NCI-H226 (cell line): ENCODE data around the gene CUL7.

Experiments
- DNase-seq: peaks from one replicate; pipeline ENCODE4 v3.0.0-alpha.2; 2015

Gene CUL7

DNA sequence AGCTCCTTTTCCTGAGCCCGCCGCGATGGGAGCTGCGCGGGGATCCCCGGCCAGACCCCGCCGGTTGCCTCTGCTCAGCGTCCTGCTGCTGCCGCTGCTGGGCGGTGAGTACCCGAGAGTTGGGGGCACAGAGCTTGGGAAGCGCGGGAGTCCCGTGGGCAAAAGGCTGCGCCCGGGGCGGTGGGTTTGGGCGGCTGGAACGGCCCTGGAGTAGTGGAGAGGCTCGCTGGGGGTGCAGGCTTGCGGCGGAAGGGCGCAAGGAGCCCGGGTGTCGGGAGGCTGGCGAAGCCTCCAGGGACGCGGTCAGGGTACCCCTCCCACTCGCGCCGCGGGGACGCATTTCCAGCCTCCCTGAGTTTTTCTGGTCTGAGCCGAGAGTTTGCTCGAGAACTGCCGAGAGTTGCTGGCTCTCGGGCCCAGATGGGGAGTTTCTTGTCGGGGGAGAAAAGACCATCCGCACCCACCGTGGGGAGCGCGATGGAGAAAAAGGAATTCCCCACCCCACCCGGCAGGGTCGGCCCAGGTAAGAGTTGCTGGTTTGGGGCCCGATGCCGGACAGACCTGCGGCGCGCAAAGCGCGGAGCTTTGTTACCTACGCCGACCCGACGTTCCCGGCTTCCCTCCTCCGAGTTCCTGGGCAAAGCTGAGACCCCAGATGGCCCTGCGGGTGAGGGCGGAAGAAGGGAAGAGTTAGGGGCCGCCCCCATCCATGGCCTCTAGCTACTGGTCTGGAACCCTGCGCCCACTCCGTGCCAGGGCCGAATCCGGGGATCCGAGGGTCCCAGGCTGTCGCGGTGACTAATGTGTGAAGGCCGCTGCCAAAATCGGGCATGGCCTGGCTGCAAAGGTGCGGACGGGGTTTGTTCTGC, 23.0 kb upstream of the CUL7 start:
- peak; percentile 29 for DNase-seq

DNA sequence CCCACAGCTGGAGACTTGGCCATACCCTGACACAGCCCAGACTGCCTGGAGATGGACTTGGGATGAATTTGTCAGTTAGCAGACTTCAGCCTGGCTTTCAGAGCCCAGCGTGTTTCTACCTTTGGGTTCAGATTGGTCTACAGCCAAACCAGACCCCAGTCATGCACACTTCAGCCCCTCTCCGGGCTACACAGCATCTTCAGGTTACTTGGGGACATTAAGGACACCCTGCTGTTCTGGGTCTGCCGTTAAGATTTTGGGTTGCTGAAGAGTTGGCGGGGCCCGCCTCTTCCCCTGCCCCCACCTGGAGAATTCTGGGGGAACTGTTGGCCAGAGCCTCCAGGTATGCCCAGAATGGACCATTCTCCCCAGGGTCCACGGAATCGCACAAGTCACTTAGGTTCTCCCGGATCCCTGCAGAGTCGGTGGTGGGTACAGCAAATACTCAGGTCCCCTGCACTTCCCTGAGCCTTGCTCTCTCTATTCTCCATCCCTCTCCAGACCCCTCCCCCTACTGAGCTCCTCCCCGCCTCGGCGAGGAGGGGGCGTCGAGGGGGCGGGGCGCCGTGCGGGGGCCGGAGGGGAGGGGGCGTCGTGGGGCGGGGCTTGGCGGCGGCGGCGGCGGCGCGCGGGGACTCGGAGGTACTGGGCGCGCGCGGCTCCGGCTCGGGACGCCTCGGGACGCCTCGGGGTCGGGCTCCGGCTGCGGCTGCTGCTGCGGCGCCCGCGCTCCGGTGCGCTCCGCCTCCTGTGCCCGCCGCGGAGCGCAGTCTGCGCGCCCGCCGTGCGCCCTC, 22.2 kb upstream of the CUL7 start, which contains the start of gene PTK7:
TSS of gene PTK7 (plus strand) at position 645 of the 794 bp plus-strand sequence. CDS start 175 bp downstream, outside the sequence.
- peak; percentile 45 for DNase-seq

GRCh38 chr6:43074847-43075669, 21.4 kb upstream of the CUL7 start:
- DNase-seq = peak; percentile 65

DNA sequence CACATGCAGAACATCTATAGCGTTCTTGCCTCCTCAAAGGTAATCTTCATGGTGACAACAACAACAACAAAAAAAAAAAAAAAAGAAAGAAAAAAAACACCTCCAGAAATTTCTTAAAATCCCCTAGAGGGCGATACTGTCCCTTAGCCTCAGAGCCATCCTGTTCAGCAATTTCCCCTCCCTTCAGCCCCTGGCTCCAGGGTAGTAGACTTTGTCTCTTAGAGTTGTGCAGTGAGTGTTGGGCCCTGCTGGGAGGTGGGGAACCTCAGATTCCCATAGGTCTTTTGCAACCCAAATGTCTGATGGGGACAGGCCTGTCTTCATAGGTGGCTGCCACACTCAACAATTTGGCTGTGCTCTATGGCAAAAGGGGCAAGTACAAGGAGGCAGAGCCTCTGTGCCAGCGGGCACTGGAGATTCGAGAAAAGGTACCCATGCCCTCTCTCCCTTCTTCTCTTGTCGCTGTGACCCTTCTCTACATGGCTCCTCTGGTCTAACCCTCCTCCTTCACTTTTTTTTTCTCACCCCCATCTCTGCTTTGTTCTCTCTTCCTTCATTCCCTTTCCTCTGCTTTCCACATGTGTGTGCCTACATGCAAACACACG, 16.5 kb upstream of the CUL7 start:
- no peak for DNase-seq

DNA sequence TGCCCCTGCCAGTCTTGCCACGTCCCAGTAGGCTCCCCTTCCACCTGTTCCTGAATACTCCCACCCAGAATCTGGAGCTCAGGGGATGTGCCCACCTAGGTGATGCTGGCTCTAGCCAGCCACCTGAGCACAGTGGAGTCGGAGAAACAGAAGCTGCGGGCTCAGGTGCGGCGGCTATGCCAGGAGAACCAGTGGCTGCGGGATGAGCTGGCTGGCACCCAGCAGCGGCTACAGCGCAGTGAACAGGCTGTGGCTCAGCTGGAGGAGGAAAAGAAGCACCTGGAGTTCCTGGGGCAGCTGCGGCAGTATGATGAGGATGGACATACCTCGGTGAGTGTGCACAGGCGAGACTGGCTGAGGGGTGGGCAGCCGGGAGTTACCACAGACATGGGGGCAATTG, 9.2 kb upstream of the CUL7 start:
- DNase-seq = no peak

- peak; percentile 17 for DNase-seq
Observed at GRCh38 chr6:43061861-43062260, 8.2 kb upstream of the CUL7 start.

DNA sequence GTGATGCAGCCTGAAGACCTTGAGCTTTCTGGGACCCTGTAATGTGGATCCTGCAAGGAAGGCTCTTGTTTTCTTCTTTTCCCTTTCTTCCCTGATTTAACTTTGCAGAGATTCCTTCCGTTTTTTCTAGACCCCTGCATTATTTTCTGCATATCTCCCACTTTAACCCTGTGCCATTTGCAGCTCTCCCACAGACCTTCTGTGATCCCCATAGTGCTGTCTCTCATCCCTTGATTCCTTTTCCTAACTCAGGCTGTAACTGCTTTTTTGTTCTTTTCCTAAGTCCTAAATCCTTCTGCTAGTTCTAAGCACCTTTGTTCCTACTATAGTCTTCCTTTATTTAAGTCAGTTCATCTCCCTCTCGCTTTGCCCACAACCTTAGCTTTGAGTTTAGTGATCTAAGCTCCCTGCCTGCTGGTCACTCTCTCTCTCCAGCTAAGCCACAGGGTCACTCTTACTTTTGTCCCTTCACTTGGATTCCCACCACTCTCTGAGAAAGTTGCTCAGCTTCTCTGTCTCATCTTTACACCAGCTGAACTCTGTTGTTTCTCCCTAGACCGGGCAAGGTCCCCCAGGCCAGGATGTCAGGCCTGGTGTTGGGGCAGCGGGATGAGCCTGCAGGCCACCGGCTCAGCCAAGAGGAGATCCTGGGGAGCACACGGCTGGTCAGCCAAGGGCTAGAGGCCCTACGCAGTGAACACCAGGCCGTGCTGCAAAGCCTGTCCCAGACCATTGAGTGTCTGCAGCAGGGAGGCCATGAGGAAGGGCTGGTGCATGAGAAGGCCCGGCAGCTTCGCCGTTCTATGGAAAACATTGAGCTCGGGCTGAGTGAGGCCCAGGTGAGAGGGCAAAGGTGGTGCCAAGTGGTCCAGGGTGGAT, 7.3 kb upstream of the CUL7 start:
- DNase-seq = no peak

GRCh38 chr6:43060034-43060754, 6.5 kb upstream of the CUL7 start:
- no peak for DNase-seq

- DNase-seq = peak; percentile 95
Observed at GRCh38 chr6:43059168-43060033, 5.8 kb upstream of the CUL7 start, which contains the start of the genes KLC4 and MRPL2. KLC4 (plus strand) TSS chr6:43059631; CDS start chr6:43061336, 1,705 bp downstream. MRPL2 (minus strand) TSS chr6:43059434; CDS start chr6:43059381, 53 bp downstream.

GRCh38 chr6:43058531-43058930, 4.9 kb upstream of the CUL7 start:
- DNase-seq = no peak

DNA sequence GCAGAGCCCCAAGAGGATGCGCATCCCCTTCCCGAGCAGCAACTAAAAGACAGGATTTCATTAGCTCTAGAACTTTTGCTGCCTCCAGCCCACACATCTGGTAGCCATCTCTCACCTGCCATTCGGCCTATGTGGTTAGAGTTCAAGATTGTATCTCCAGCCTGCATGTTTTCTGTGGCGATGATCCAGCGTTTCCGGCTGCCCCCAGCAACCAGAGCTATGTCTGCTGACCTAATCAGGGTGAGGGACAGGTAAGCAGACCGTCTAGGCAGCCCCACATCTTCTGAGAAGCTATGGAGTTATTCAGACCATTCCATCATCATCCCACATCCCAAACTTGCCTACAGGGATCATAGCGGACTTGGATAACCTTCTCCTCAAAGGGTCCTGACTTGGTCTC, 2.3 kb upstream of the CUL7 start:
- no peak for DNase-seq

DNA sequence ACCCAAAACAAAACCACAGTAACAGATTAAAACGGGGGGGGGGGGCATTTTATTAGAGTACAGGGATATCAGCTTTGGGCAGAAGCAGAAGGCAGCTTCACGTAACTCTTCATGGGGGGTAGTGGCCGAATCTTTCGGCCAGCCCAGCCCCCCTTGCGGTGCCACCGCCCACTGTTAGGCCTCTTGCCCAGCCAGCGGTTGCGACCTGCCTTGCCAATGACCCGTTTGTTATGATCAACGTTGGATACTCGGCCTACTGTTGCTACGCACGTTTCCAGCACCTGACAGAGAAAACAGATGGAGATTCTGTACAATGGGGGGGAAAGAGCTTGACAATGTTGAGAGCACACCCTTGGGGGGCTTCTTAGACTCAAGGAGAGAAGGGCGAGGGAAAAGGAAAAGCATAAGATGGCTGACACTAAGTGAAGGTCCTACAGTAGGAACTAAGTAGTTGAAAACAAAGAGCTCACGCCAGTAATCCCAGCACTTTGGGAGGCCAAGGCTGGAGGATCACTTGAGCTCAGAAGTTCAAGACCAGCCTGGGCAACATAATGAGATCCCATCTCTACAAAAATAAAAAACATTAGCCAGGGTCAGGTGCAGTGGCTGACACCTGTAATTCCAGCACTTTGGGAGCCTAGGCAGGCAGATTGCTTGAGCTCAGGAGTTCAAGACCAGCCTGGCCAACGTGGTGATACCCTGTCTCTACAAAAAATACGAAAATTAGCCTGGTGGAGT, 724 bp upstream of the CUL7 start:
- no peak for DNase-seq

- no peak for DNase-seq
Observed at GRCh38 chr6:43052842-43053544, 658 bp downstream of the CUL7 start.

DNA sequence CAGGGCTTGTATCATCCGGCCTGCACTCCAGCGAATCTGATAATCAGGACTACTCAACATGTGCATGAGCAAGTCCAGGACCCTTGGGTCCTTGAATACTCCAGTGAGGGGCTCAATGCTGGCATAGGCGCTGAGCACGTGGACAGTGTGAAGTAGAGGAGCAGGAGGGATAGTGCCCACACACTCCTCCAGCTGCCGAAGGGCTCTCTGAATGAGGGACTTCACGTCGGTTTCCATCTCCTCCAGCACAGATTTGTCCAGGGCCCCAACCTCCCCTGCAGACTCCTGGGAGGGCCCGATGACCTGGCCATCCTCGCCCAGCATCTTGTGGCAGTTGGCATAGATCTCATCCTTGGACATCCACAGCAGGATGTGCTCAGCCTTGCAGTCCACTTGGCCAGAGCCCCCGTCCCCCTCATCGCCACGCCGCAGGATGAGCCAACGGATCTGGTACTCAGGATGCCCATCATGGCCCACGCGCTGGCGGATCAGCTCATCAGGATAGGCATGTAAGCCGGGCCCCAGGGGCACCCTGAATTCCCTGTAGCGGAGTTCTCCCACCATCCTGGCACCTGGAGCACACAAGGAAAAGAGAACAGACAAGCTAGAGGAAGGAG, 1.3 kb downstream of the CUL7 start:
- DNase-seq = no peak

GRCh38 chr6:43050981-43051380, 2.7 kb downstream of the CUL7 start:
- DNase-seq = no peak

DNA sequence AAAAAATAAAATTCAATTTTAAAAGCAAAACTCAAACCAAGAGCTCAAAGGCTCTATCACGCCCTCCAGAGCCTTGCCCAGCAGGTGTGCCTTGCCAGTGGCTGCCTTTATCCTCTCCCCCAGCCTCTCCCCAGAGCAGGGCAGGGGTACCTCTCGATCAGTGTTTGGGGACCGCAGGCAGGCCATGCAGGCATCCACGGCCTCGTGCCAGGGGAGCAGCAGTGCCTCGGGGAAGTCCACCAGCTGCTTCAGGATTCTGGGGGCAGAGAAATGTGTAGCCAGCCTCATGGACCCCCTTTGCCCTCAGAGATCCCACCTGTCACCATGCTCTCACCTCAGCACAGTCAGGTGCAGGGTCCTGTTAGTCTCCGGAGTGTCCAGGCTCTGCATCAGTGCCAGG, 5.7 kb downstream of the CUL7 start:
- DNase-seq = no peak

DNA sequence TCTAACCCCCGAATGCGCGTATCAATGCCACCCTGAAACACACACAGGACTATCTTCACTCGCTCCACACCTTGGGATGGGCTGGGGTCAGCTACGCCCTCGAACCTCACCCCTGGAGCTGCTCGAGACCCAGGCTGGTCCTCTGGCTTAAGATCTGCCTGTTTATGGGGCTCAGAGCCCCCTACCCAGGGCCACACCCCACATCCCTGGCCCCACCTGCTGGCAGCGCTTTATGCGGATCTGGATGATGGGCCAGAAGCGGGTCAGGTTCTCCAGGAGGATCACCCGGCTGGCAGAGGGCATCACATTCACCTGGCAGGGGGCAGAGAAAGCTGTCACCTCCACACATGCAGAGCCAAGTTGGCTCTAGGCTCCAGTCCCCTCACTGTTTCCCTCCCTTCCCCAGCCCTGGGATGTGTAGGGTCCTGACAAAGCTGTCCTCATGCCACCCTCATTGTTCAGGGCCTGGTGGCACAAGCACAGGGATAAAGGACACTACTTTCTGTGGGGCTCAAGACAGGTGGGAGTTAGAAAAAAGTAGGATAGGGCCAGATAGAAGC, 8.2 kb downstream of the CUL7 start:
- no peak for DNase-seq
